Adrenal gland (tissue), 12 donors: ENCODE data around the gene GLB1L2. TPM values are rescaled to one million over a fixed set of nuclear protein-coding genes. Genes with fewer than 3 reads are reported as not detected.

Experiments
- DNase-seq, 7 donors: peaks; one replicate each; pipeline ENCODE4 v3.0.0-alpha.2; 2019 to 2020
- H3K27ac ChIP-seq, 5 donors: fragments of 200-600 bp; sonication (generic) in 4 of 5; 1 replicate in 3 of 5; 2 replicates in 2 of 5; pipeline versions ENCODE4 v1.5.1 to v1.8.0; 2016 to 2020; ENCODE audit warnings: mild to moderate bottlenecking in 1 of 5
- H3K27me3 ChIP-seq: fragments of 200-600 bp; 2 replicates; pipeline ENCODE4 v1.8.0; 2021
- H3K36me3 ChIP-seq, 2 donors: fragments of 200-600 bp; replicated peaks in 1 of 2; 1 replicate in 1 of 2; 2 replicates in 1 of 2; pipeline versions ENCODE4 v1.5.1 to v1.8.0; 2018 to 2022
- H3K4me1 ChIP-seq, 2 donors: fragments of 200-600 bp; replicated peaks in 1 of 2; 1 replicate in 1 of 2; 2 replicates in 1 of 2; pipeline versions ENCODE4 v1.5.1 to v1.8.0; 2018 to 2021
- H3K4me3 ChIP-seq, 4 donors: fragments of 200-600 bp; sonication (generic) in 3 of 4; one replicate each; pipeline ENCODE4 v1.5.1; 2016 to 2018
- H3K9me3 ChIP-seq, 3 donors: fragments of 200-600 bp; sonication (generic) in 1 of 3; replicated peaks in 1 of 3; 1 replicate in 2 of 3; 2 replicates in 1 of 3; pipeline versions ENCODE4 v1.5.1 to v1.8.0; 2016 to 2021
- POLR2A ChIP-seq, 2 donors: fragments of 450-650 bp; IDR thresholded peaks; one replicate each; pipeline ENCODE4 v1.6.1; 2017; ENCODE audit warnings: antibody characterized with exemption in 2 of 2, mild to moderate bottlenecking in 2 of 2, moderate library complexity in 1 of 2
- WGBS, 4 donors: extraction: QIAGEN DNeasy Blood & Tissue Kit in 2 of 4; methylation state at CpG; one replicate each; pipeline versions ENCODE4 v1.1.5 to v1.1.7; 2013 to 2017; 5-methylcytosine and 5-hydroxymethylcytosine counted together
- intact Hi-C, 2 donors: fragments of 100-400 bp; cut with DNase I; formaldehyde crosslinking; loops; one replicate each; pipeline versions ENCODE4 v1.14.1 to v1.15.0; 2022 to 2023
- polyA plus RNA-seq, 3 donors: library from polyadenylated mRNA; stranded (reverse); fragments of 200-250 nt in 2 of 3; fragments of 350-450 nt in 1 of 3; fragmentation: Illumina TruSeq in 1 of 3; extraction: RNeasy Lipid Tissue Mini Kit (QIAGEN cat#74804) in 1 of 3; gene quantifications; one replicate each; pipeline ENCODE4 v1.2.3, GENCODE V29; 2013 to 2014
- total RNA-seq, 9 donors: library from RNA; depleted of rRNA in 4 of 9; stranded (reverse); fragments of >200 nt in 4 of 9; fragments of 120-200 nt in 1 of 9; fragmentation: NEBNext Ultra II Directional in 1 of 9; extraction: Animal tissue kit (Norgen Biotek cat#: 25700) in 1 of 9; gene quantifications; one replicate each; pipeline versions ENCODE4 v1.1.0 to v1.2.4, GENCODE V29; 2013 to 2023
- TF ChIP-seq, protein P1 (sequence below), 6 experiments: fragments of 450-650 bp in 4 of 6; fragments of 200-600 bp in 2 of 6; sonication (generic) in 1 of 6; IDR thresholded peaks; 1 replicate in 5 of 6; 2 replicates in 1 of 6; pipeline versions ENCODE4 v1.5.1 to v1.8.0; 2016 to 2021; ENCODE audit warnings: antibody characterized with exemption in 6 of 6, mild to moderate bottlenecking in 2 of 6, moderate library complexity in 1 of 6
- donor health status: healthy with polysubstance abuse.
- donor health status: Bipolar disorder and iron deficiency.
- donor health status: DM: yes; HTN: yes; CAD: no.
- donor health status: DM: no; HTN: no; CAD: no.
- donor health status: DM: no; HTN: no; CAD: no.
- donor health status: DM: yes; HTN: yes; CAD: no.

Gene GLB1L2
- total and polyA plus RNA-seq, 12 donors, result 0.66 to 8.1 (median 2.6) TPM

DNA sequence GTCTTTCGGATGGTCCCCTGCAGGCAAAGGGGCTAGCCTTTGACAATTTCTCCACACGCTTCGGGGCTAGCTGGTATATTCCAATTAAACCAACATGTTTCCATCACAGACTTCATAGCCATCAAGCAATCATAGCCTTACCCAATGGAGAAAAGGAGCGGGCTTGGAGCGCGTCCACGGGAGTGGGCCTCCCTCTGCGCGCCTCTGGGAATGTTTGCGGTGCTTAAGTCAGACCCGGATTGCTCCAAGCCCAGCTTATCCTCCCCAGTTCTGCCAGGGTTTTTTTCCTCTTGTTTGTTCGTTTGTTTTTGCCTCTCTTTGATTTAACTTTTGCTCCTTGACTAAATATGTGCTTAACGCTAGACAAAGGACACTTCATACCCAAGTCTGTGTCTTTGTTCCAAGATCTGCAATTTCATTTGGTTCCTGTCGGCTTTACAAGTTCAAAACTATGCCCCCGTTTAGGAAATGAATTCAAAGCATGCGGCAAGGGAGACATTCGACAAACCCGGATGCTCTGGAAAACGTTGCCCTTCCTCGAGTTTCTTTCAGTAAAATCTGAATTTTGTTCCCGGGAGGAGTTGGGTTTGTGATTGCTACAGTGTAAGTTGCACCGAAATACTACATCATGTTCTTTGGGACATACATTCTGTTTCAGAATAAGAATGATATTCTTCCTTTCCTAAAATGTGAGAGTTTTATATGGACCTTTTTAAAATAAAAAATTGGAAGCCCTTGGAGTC, 1.0 kb upstream of the GLB1L2 start:
- Histone ChIP-seq H3K9me3 (no peaks in the 10 kb centered on the region), H3K4me3 (peak overlapping the region in 2 of 4 donors; percentile 20 to 56), H3K36me3 (no peaks in the 10 kb centered on the region), H3K27me3 (no peaks in the 10 kb centered on the region), H3K4me1 (peaks cover 12 to 13% of the 10 kb centered on the region in 2 donors), H3K27ac (no peak overlapping the region)
- no peak for TF ChIP-seq POLR2A (IDR thresholded peaks at IDR 0.05)
- TF ChIP-seq, protein P1, sequence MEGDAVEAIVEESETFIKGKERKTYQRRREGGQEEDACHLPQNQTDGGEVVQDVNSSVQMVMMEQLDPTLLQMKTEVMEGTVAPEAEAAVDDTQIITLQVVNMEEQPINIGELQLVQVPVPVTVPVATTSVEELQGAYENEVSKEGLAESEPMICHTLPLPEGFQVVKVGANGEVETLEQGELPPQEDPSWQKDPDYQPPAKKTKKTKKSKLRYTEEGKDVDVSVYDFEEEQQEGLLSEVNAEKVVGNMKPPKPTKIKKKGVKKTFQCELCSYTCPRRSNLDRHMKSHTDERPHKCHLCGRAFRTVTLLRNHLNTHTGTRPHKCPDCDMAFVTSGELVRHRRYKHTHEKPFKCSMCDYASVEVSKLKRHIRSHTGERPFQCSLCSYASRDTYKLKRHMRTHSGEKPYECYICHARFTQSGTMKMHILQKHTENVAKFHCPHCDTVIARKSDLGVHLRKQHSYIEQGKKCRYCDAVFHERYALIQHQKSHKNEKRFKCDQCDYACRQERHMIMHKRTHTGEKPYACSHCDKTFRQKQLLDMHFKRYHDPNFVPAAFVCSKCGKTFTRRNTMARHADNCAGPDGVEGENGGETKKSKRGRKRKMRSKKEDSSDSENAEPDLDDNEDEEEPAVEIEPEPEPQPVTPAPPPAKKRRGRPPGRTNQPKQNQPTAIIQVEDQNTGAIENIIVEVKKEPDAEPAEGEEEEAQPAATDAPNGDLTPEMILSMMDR (IDR thresholded peaks at IDR 0.05), result no peak
- WGBS, 4 donors, result 31 to 43% (median 38%) methylated on average over 22 of the region's 22 CpGs
- intact Hi-C loops, result no loop called here
- DNase-seq, result no peak

DNA sequence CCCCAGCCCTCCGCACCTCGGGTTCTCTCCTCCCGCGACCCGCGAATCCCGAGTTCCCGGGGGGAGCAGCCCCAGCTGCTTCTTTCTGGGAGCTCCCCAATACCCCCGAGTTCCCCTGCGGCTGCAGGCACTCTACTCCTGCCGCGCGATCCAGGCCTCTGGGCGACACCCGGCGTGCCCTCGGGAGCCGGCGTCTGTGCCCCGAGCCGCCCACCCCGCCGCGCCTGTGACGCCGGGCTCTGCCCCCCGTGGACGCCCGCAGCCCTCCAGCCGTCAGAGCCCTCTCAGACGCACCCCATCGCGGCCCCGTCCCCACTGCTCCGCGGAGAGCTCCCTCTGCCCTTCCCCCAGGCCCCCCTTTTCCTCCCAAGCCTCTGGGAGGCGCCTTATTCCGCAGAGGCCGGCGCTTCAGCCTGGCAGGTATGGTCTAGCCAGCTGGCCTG, 422 bp downstream of the GLB1L2 start:
- intact Hi-C loops, result no loop called here
- H3K27ac ChIP-seq, result no peak overlapping the region
- H3K4me1 ChIP-seq, result peaks cover 12 to 13% of the 10 kb centered on the region in 2 donors
- no peaks in the 10 kb centered on the region for H3K27me3 ChIP-seq
- TF ChIP-seq, protein P1 (IDR thresholded peaks at IDR 0.05), result no peak
- no peak for TF ChIP-seq POLR2A (IDR thresholded peaks at IDR 0.05)
- H3K4me3 ChIP-seq, result peak overlapping the region in 2 of 4 donors; percentile 13 to 56
- H3K9me3 ChIP-seq, result no peaks in the 10 kb centered on the region
- 2 to 3% (median 3%) methylated on average over 15 to 40 of the region's 40 CpGs for WGBS, 4 donors
- DNase-seq, result peak in 1 of 7 donors; percentile 22
- H3K36me3 ChIP-seq, result no peaks in the 10 kb centered on the region

DNA sequence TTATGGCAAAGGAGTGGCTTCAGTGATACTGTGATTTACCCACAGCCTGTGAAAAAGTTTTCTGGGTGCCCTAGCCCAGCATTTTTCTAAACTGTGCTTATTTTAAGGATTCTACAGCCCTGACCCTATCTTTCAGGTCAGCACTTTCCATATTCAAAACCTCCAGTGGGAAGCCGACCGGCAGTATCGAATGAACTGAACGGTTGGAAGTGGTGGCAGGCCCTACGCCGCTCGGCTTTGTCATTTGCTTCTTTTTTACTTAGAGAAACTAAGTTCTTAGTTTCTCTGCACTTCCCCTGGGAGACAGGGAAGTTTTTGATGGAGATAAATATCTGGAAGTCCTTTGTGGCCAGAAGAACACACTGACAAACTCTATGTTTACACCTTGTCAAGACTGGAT, 994 bp downstream of the GLB1L2 start:
- 72 to 89% (median 78%) methylated on average over 7 of the region's 7 CpGs for WGBS, 4 donors
- Histone ChIP-seq H3K4me1 (peaks cover 12 to 13% of the 10 kb centered on the region in 2 donors), H3K36me3 (no peaks in the 10 kb centered on the region), H3K27ac (no peak overlapping the region), H3K9me3 (no peaks in the 10 kb centered on the region), H3K27me3 (no peaks in the 10 kb centered on the region), H3K4me3 (no peak overlapping the region)
- intact Hi-C loops, result no loop called here
- DNase-seq, result no peak
- TF ChIP-seq, protein P1 (IDR thresholded peaks at IDR 0.05), result no peak
- no peak for TF ChIP-seq POLR2A (IDR thresholded peaks at IDR 0.05)

DNA sequence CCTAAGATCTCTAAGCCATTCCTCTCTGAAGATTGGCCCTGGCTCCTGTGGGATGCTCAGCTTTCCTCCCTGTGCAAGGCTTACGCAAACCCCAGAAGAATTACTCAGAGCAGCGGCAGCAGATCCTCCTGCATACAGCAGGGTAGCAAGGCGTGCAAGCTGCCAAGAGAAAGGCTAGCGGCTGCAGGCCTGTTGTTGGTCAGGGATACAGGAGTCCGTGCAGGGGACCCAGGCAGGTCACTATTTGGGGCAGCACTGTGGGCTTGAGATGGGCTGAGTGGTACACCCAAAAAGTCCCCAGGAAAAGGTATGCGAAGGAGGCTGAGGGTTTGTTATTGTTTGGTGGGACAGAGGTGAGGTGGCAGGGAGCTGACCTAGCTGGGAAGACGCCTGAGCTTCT, 1.5 kb downstream of the GLB1L2 start:
- intact Hi-C loops, result no loop called here
- H3K36me3 ChIP-seq, result no peaks in the 10 kb centered on the region
- TF ChIP-seq, protein P1 (IDR thresholded peaks at IDR 0.05), result no peak
- TF ChIP-seq POLR2A (IDR thresholded peaks at IDR 0.05), result no peak
- H3K4me3 ChIP-seq, result no peak overlapping the region
- H3K4me1 ChIP-seq, result peaks cover 12 to 13% of the 10 kb centered on the region in 2 donors
- 87 to 95% (median 88%) methylated on average over 7 of the region's 7 CpGs for WGBS, 4 donors
- H3K27me3 ChIP-seq, result no peaks in the 10 kb centered on the region
- H3K27ac ChIP-seq, result no peak overlapping the region
- no peak for DNase-seq
- no peaks in the 10 kb centered on the region for H3K9me3 ChIP-seq
